Memory B cell (primary cell): ENCODE results near the gene PRR4.

Experiments used
- ATAC-seq: fragments of 150-1000 bp; cut with Tn5 transposase; 2 replicates; pipeline ENCODE4 v1.10.0; 2021; ENCODE audit warnings: low read depth, mild to moderate bottlenecking, moderate library complexity
- DNase-seq, 2 donors: peaks; one replicate each; pipeline ENCODE4 v3.0.0; 2022; ENCODE audit warnings: low spot score in 2 of 2
- H3K27ac Mint-ChIP-seq: one replicate; pipeline ENCODE4 v1.8.0; 2022; ENCODE audit warnings: mild to moderate bottlenecking, moderate library complexity, mixed read lengths
- H3K27me3 Mint-ChIP-seq: one replicate; pipeline ENCODE4 v1.8.0; 2022; ENCODE audit warnings: mixed read lengths
- H3K36me3 Mint-ChIP-seq: one replicate; pipeline ENCODE4 v1.8.0; 2022; ENCODE audit warnings: mild to moderate bottlenecking, mixed read lengths
- H3K4me1 Mint-ChIP-seq: one replicate; pipeline ENCODE4 v1.8.0; 2022; ENCODE audit warnings: mixed read lengths
- H3K4me3 Mint-ChIP-seq: one replicate; pipeline ENCODE4 v1.8.0; 2022; ENCODE audit warnings: mild to moderate bottlenecking, moderate library complexity, mixed read lengths
- H3K9me3 Mint-ChIP-seq: one replicate; pipeline ENCODE4 v1.8.0; 2022; ENCODE audit warnings: mixed read lengths

Gene PRR4

DNA sequence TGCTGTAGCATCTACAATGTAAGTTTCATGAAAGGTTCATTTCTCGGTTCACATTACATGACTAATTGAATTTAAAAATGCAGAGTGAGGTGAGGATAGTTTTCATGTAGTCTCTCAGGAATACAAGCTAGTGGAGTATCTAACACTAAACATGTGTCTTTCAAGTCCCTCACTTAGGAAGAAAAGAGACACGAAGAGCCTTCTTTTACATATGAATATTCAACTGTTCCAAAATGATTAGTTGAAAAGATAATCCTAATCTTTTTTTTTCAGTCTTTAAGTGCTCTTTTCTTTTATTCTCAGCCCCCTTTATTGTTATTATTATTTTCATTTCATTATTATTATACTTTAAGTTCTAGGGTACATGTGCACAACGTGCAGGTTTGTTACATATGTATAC is 10.8 kb downstream of the PRR4 start:
- ATAC-seq, result no peak
- no peaks in the 10 kb centered on the region for H3K27me3 Mint-ChIP-seq
- DNase-seq, result no peak
- H3K36me3 Mint-ChIP-seq, result peaks cover 4% of the 10 kb centered on the region
- H3K27ac Mint-ChIP-seq, result no peak overlapping the region
- H3K4me3 Mint-ChIP-seq, result no peak overlapping the region
- no peaks in the 10 kb centered on the region for H3K9me3 Mint-ChIP-seq
- H3K4me1 Mint-ChIP-seq, result no peaks in the 10 kb centered on the region

DNA sequence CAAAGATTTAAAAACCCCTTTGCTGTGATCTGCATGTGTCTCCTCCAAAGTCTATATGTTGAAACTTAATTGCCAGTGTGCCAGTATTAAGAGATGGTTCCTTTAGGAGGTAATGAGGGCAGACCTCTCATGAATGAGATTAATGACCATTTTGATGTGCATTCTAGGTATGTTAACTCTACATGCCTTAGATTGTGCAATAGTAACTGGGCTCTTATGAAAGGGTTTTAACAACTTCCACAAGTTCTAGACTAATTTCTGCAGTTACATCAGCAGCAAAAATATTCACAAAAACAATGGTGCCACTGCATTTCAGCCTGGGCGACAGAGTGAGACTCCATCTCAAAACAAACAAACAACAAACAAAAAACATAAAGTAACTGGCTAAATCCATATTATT is 19.3 kb downstream of the PRR4 start:
- Mint-ChIP-seq H3K4me3 (no peak overlapping the region), H3K9me3 (no peaks in the 10 kb centered on the region), H3K36me3 (no peaks in the 10 kb centered on the region), H3K27ac (no peak overlapping the region), H3K27me3 (no peaks in the 10 kb centered on the region), H3K4me1 (no peaks in the 10 kb centered on the region)
- ATAC-seq (no peak), DNase-seq (no peak)

DNA sequence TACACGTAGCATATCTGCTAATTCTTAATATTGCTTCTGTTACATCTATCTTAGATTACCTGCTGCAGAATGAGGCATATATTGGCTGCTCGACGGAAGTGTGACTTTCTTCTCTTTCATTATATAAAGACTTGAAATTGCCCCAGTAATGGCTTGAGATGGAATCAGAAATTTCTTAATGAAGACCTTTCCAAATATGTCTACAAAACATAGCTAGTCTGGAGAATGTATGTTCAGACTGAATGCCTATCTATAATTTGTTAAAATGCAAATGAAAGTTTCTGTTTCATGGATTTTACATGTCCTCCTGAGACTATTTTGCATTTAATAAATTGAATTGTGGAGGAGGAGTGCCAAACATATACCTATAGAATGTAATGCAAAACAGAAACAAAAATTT is 23.0 kb downstream of the PRR4 start, which contains the start of gene TAS2R10:
Gene TAS2R10, minus strand, starts transcription at position 101 of the 400 bp plus-strand sequence. Its CDS starts 89 bp downstream, at position 12.
- Mint-ChIP-seq H3K36me3 (no peaks in the 10 kb centered on the region), H3K9me3 (no peaks in the 10 kb centered on the region), H3K27me3 (no peaks in the 10 kb centered on the region), H3K4me1 (no peaks in the 10 kb centered on the region), H3K4me3 (no peak within 1 kb of the TSS), H3K27ac (no peak within 1 kb of the TSS)
- DNase-seq, result no peak
- no peak for ATAC-seq

DNA sequence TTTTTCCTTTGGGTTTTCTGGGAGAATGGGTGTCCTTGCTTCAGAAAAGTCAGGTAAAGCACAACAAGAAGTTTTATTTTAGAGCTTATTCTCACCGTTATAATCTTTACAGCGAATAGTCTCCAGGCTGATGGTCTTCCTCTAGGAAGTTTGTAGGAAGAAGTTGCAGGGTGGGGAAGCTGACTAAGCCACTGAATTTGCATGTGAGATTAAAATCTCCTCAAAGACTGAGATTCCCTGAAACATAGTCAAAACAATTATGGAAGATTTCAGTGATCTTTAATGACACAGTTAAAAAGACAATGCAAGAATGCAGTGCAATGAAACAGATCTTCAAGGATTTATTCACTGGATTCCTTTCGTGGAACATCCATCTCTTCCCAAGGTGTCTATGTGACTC is 24.3 kb downstream of the PRR4 start:
- H3K27ac Mint-ChIP-seq, result no peak overlapping the region
- no peaks in the 10 kb centered on the region for H3K27me3 Mint-ChIP-seq
- H3K4me3 Mint-ChIP-seq, result no peak overlapping the region

DNA sequence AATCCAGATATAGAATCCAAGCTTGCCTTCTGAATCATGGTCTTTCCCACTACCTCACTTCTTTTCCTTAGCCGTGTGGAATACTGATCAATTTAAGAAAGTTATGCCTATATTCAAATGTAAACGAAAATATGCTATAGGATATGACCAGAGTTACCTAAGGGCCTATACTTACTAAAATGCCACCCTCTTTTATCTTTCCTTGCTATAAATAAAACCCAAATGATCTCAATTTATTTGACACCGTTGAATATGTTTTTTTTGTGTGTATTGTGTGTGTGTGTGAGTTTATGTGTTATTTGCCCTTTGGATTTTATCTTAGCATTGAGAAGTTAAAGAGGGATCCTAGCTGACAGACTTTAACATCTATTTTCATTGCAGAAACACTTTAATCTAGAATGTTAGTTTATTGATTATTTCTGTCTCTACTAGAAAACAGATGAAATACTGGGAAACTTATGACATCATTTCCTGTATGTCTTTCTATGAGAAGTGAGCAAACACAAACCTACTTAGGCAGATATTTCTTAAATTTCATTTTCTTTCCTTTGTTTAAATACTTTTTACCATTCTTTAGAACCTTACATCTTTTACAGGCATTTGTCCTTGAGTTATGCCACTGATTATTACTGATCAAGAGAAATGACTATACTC is 37.3 kb downstream of the PRR4 start:
- Mint-ChIP-seq H3K4me3 (no peak overlapping the region), H3K27me3 (peaks cover 3% of the 10 kb centered on the region), H3K27ac (no peak overlapping the region), H3K36me3 (no peaks in the 10 kb centered on the region), H3K4me1 (no peaks in the 10 kb centered on the region), H3K9me3 (no peaks in the 10 kb centered on the region)
- no peak for DNase-seq
- no peak for ATAC-seq

More for the DNA sequence above, 24.3 kb downstream of the PRR4 start:
- no peaks in the 10 kb centered on the region for H3K4me1 Mint-ChIP-seq
- no peaks in the 10 kb centered on the region for H3K36me3 Mint-ChIP-seq
- no peaks in the 10 kb centered on the region for H3K9me3 Mint-ChIP-seq
- DNase-seq, result no peak
- no peak for ATAC-seq

DNA sequence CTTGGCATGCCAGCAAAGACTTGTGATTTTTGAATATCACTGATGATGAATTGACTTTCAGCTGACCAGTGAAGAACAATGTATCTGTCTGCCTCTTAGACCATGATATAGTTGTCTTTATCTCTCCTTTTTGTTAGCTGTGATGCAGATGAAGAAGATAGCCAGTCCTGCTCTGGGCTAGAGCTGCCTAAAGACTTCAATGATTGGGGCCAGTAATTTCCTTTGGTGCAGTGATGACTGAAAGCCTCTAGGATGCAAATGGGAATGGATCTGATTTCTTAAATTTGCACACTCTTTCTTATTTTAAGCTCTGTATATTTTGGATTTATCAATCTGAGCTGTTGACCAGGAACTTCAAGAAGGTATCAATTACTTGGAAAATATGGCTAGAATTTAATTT is 39.2 kb downstream of the PRR4 start, which contains the start of gene TAS2R9:
Gene TAS2R9, minus strand, starts transcription at position 101 of the 400 bp plus-strand sequence. Its CDS starts 93 bp downstream, at position 8.
- H3K9me3 Mint-ChIP-seq, result no peaks in the 10 kb centered on the region
- no peak for DNase-seq
- no peaks in the 10 kb centered on the region for H3K36me3 Mint-ChIP-seq
- no peaks in the 10 kb centered on the region for H3K4me1 Mint-ChIP-seq
- no peak within 1 kb of the TSS for H3K4me3 Mint-ChIP-seq
- no peak for ATAC-seq
- no peak within 1 kb of the TSS for H3K27ac Mint-ChIP-seq
- H3K27me3 Mint-ChIP-seq, result peaks cover 3% of the 10 kb centered on the region

DNA sequence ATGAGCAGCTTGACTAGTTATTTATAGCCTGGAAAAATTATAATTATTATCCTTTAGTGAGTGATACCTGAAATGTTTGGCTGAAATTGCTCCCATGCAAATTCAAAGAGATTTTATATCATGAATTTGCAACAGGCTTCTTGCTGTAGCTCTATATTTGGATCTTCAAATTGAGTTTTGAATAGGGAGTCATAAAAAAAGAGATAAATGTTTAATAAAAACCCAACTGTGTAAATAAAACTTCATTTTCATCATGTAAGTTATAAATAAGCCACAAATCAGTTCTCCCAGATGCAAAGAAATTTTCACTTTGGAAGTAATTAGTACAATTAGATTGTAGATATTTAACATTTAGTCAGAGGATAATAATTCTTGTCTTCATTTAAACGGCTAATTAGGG is 42.1 kb downstream of the PRR4 start, which contains the start of gene TAS2R8:
Gene TAS2R8, minus strand, starts transcription at position 101 of the 400 bp plus-strand sequence. CDS start 306 bp downstream, outside the sequence.
- Mint-ChIP-seq H3K4me3 (no peak within 1 kb of the TSS), H3K4me1 (no peaks in the 10 kb centered on the region), H3K27ac (no peak within 1 kb of the TSS), H3K27me3 (peaks cover 3% of the 10 kb centered on the region), H3K9me3 (no peaks in the 10 kb centered on the region), H3K36me3 (no peaks in the 10 kb centered on the region)
- DNase-seq (no peak), ATAC-seq (no peak)

DNA sequence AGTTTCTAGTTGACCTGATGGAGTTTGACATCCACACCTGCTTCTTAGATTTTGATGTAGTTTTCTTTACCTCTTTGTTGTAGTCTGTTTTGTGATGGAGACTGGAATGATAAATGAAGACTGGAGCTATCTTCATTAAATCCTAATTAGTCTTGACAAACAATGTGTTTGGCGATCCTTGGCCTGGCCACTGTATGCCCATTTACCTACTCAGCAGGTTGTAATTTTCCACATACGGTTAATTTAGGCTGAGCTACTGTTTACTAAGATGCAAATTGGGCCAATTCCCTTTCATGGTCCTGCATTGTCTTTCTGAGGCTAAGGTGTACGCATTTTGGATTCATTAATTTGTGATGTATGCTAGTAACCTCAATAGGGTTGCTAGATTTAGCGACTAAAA is 46.7 kb downstream of the PRR4 start, which contains the start of gene TAS2R7:
Gene TAS2R7, minus strand, starts transcription at position 41 of the 400 bp plus-strand sequence. CDS start 57 bp downstream, outside the sequence.
- peaks cover 8% of the 10 kb centered on the region for H3K27me3 Mint-ChIP-seq
- H3K36me3 Mint-ChIP-seq, result no peaks in the 10 kb centered on the region
- ATAC-seq (no peak), DNase-seq (no peak)
- no peaks in the 10 kb centered on the region for H3K9me3 Mint-ChIP-seq
- no peak within 1 kb of the TSS for H3K4me3 Mint-ChIP-seq
- no peak within 1 kb of the TSS for H3K27ac Mint-ChIP-seq
- no peaks in the 10 kb centered on the region for H3K4me1 Mint-ChIP-seq

DNA sequence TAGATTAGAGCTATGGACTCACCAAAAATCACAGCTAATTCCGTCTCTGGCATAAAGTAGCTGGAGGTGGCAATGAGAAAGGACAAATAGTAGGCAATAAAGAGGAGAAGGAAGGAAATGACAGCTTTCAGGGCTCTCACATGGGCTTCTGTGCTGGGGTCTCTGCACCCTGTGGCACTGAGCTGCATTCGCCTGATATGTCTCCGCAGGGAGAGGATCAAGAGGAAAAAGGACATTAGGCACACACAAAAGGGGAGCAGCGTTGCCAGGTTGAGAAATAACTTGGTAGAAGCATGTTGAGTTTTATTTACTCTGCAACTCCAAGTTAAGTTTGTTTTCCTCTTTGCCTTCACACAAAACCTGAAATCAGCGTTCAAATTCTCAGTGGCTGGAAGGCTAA is 47.5 kb downstream of the PRR4 start:
- no peak for ATAC-seq
- no peak overlapping the region for H3K27ac Mint-ChIP-seq
- DNase-seq, result no peak
- H3K9me3 Mint-ChIP-seq, result no peaks in the 10 kb centered on the region
- peaks cover 9% of the 10 kb centered on the region for H3K27me3 Mint-ChIP-seq
- H3K36me3 Mint-ChIP-seq, result no peaks in the 10 kb centered on the region
- H3K4me3 Mint-ChIP-seq, result no peak overlapping the region
- H3K4me1 Mint-ChIP-seq, result no peaks in the 10 kb centered on the region
